Measurements from ENCODE around the gene SDF4.
"Not testable (repeated sequence)": the region's sequence is repeated elsewhere in the genome, so short reads cannot be mapped to it uniquely, and the experiment has no call there.

Gene SDF4

GRCh38 chr1:1259951-1260600 is 28.3 kb upstream of the SDF4 start:
- no peak for DNase-seq (ENCODE audit: insufficient read length, low spot score)
- no peak for FAIRE-seq

GRCh38 chr1:1259540-1259939 is 27.7 kb upstream of the SDF4 start:
- DNase-seq (ENCODE audit: insufficient read length, low spot score): no peak
- no peak for FAIRE-seq

GRCh38 chr1:1259119-1259488 is 27.3 kb upstream of the SDF4 start:
- DNase-seq (ENCODE audit: insufficient read length, low spot score): no peak
- no peak for FAIRE-seq

- DNase-seq (ENCODE audit: insufficient read length, low spot score) (no peak), FAIRE-seq (no peak)
These were observed 25.4 kb upstream of the SDF4 start for GRCh38 chr1:1256956-1257871.

GRCh38 chr1:1255611-1256010 is 23.8 kb upstream of the SDF4 start:
- FAIRE-seq: no peak
- no peak for DNase-seq (ENCODE audit: insufficient read length, low spot score)

- FAIRE-seq (no peak), DNase-seq (ENCODE audit: insufficient read length, low spot score) (no peak)
These were observed 23.3 kb upstream of the SDF4 start for GRCh38 chr1:1255078-1255477.

- no peak for FAIRE-seq
- DNase-seq (ENCODE audit: insufficient read length, low spot score): no peak
These were observed 22.8 kb upstream of the SDF4 start for GRCh38 chr1:1254667-1254998.

- no peak for DNase-seq (ENCODE audit: insufficient read length, low spot score)
- FAIRE-seq: no peak
These were observed 22.3 kb upstream of the SDF4 start for GRCh38 chr1:1253972-1254666.

GRCh38 chr1:1253314-1253713 is 21.5 kb upstream of the SDF4 start:
- DNase-seq (ENCODE audit: insufficient read length, low spot score) (no peak), FAIRE-seq (no peak)

- FAIRE-seq (peak; percentile 90), DNase-seq (ENCODE audit: insufficient read length, low spot score) (peak; percentile 71)
These were observed 19.0 kb upstream of the SDF4 start for GRCh38 chr1:1250786-1251284.

GRCh38 chr1:1248009-1248913 is 16.5 kb upstream of the SDF4 start:
- not testable (repeated sequence) for DNase-seq (ENCODE audit: insufficient read length, low spot score); FAIRE-seq

GRCh38 chr1:1247341-1247913 is 15.6 kb upstream of the SDF4 start:
- FAIRE-seq (no peak), DNase-seq (ENCODE audit: insufficient read length, low spot score) (no peak)

GRCh38 chr1:1246577-1247340 is 15.0 kb upstream of the SDF4 start, which contains the start of gene C1QTNF12:
C1QTNF12 (minus strand) TSS chr1:1246722; CDS start chr1:1246690, 32 bp downstream.
- DNase-seq (ENCODE audit: insufficient read length, low spot score): no peak
- no peak for FAIRE-seq

- DNase-seq (ENCODE audit: insufficient read length, low spot score): no peak
- no peak for FAIRE-seq
These were observed 14.2 kb upstream of the SDF4 start for GRCh38 chr1:1245817-1246576.

GRCh38 chr1:1245178-1245816 is 13.5 kb upstream of the SDF4 start:
- DNase-seq (ENCODE audit: insufficient read length, low spot score): no peak
- FAIRE-seq: no peak

- FAIRE-seq (no peak), DNase-seq (ENCODE audit: insufficient read length, low spot score) (no peak)
These were observed 12.5 kb upstream of the SDF4 start for GRCh38 chr1:1244192-1244811.

GRCh38 chr1:1243807-1244191 is 12.0 kb upstream of the SDF4 start:
- no peak for DNase-seq (ENCODE audit: insufficient read length, low spot score)
- FAIRE-seq: no peak

- DNase-seq (ENCODE audit: insufficient read length, low spot score) (no peak), FAIRE-seq (no peak)
These were observed 11.5 kb upstream of the SDF4 start for GRCh38 chr1:1243266-1243660.

Data from GM19239 (cell line).